PC-3 (cell line): Measurements from ENCODE around the gene PSMD14. TPM values are rescaled to one million over a fixed set of nuclear protein-coding genes. Genes with fewer than 3 reads are reported as not detected.

ENCODE experiments used
- ATAC-seq: fragments of 200-7000 bp; cut with Tn5 transposase; 2 replicates; pipeline ENCODE4 v1.9.1; 2020; ENCODE audit warnings: mild to moderate bottlenecking, moderate library complexity
- BruUV-seq: library from RNA; stranded (reverse); fragments of 400-500 nt; replicated peaks from 2 replicates; lab custom pipeline; 2021; lab: Mats Ljungman, UMichigan
- CTCF ChIA-PET: fragments of 300-600 bp; sonication (Branson Sonifier 250); formaldehyde crosslinking; loops from one replicate; lab custom pipeline; 2022; ENCODE audit warnings: antibody characterized with exemption; lab: Charles Lee
- POLR2A ChIA-PET: fragments of 300-600 bp; sonication (Branson Sonifier 250); formaldehyde crosslinking; loops from one replicate; lab custom pipeline; 2022; ENCODE audit warnings: antibody characterized with exemption; ENCODE audit not compliant: unreplicated experiment; lab: Charles Lee
- DNase-seq: peaks from one replicate; pipeline ENCODE4 v3.0.0-alpha.2; 2015
- H2AFZ ChIP-seq: fragments of 300-600 bp; sonication (generic); 2 replicates; pipeline ENCODE4 v1.6.0; 2016; ENCODE audit warnings: antibody characterized with exemption, low read length
- H3F3A ChIP-seq: fragments of 300-600 bp; sonication (generic); one replicate; pipeline ENCODE4 v1.6.0; 2017; ENCODE audit warnings: antibody characterized with exemption, low read length, control low read depth, mild to moderate bottlenecking; ENCODE audit not compliant: unreplicated experiment
- H3K27ac ChIP-seq: fragments of 300-600 bp; sonication (generic); 2 replicates; pipeline ENCODE4 v1.5.1; 2016; ENCODE audit warnings: mild to moderate bottlenecking, low read length
- H3K27me3 ChIP-seq: fragments of 300-600 bp; sonication (generic); 2 replicates; pipeline ENCODE4 v1.6.1; 2016; ENCODE audit warnings: low read length, mixed read lengths
- H3K36me3 ChIP-seq: fragments of 300-600 bp; sonication (generic); 2 replicates; pipeline ENCODE4 v1.6.1; 2016; ENCODE audit warnings: low read depth, mixed run types, low read length, mixed read lengths
- H3K4me1 ChIP-seq: fragments of 300-600 bp; sonication (generic); 2 replicates; pipeline ENCODE4 v1.5.1; 2016; ENCODE audit warnings: low read length; ENCODE audit not compliant: insufficient read depth
- H3K4me2 ChIP-seq: fragments of 300-600 bp; sonication (generic); 2 replicates; pipeline ENCODE4 v1.6.0; 2016; ENCODE audit warnings: low read length
- H3K4me3 ChIP-seq: fragments of 300-600 bp; sonication (generic); 2 replicates; pipeline ENCODE4 v1.5.1; 2016; ENCODE audit warnings: mild to moderate bottlenecking, low read length, mixed read lengths
- H3K79me2 ChIP-seq: fragments of 300-600 bp; sonication (generic); 2 replicates; pipeline ENCODE4 v1.6.1; 2017; ENCODE audit warnings: low read length, mixed read lengths
- H3K9ac ChIP-seq: fragments of 300-600 bp; sonication (generic); 2 replicates; pipeline ENCODE4 v1.6.0; 2016; ENCODE audit warnings: mild to moderate bottlenecking, low read length
- H3K9me2 ChIP-seq: fragments of 300-600 bp; sonication (generic); replicated peaks from 2 replicates; pipeline ENCODE4 v1.6.1; 2016; ENCODE audit warnings: mixed run types, low read length, mixed read lengths
- H3K9me3 ChIP-seq: fragments of 300-600 bp; sonication (generic); 2 replicates; pipeline ENCODE4 v1.6.1; 2016; ENCODE audit warnings: low read length, mixed read lengths
- H4K20me1 ChIP-seq: fragments of 300-600 bp; sonication (generic); 2 replicates; pipeline ENCODE4 v1.6.1; 2016; ENCODE audit warnings: low read length, mixed read lengths
- CTCF ChIP-seq: fragments of 300-600 bp; sonication (generic); conservative IDR thresholded peaks from 2 replicates; pipeline ENCODE4 v1.5.1; 2017; ENCODE audit warnings: antibody characterized with exemption, low read depth, mild to moderate bottlenecking, low read length
- EZH2 ChIP-seq: fragments of 300-600 bp; sonication (generic); IDR thresholded peaks from one replicate; pipeline ENCODE4 v1.6.1; 2017; ENCODE audit warnings: antibody characterized with exemption, mild to moderate bottlenecking, low read length; ENCODE audit not compliant: unreplicated experiment
- EZH2phosphoT487 ChIP-seq: fragments of 300-600 bp; sonication (generic); IDR thresholded peaks from 2 replicates; pipeline ENCODE4 v1.6.1; 2018; ENCODE audit warnings: mild to moderate bottlenecking, antibody characterized with exemption, low read length, borderline replicate concordance
- intact Hi-C: fragments of 100-400 bp; cut with micrococcal nuclease; formaldehyde crosslinking; loops from 2 replicates; pipeline ENCODE4 v1.9.0; 2023
- total RNA-seq: library from RNA; depleted of rRNA; stranded (reverse); fragments of >200 nt; gene quantifications from 2 replicates; pipeline ENCODE4 v1.2.3, GENCODE V29; 2014

Gene PSMD14
- total RNA-seq, 1 experiment from 2014 or later, result 151 TPM

- H3K79me2 ChIP-seq, result peaks cover 15% of the 10 kb centered on the region
- BruUV-seq, result no TSS peak
Observed at GRCh38 chr2:161303535-161304050, 4.6 kb upstream of the PSMD14 start.

DNA sequence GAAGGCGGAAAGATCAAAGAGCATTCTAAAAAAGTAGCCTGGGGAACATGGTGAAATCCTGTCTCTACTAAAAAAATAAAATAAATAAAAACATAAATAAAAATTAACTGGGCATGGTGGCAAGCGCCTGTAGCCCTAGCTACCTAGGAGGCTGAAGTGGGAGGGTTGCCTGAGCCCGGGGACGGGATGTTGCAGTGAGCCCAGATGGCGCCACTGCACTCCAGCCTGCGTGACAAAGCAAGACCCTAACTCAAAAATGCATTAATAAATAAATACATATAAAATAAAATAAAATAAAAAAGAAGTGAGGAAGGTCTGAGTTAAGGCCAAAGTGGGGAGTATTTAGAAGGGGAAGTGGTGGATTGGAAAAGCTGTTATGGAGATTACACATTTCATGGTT is 1.3 kb upstream of the PSMD14 start:
- no peaks in the 10 kb centered on the region for H3F3A ChIP-seq
- CTCF ChIA-PET, result no interaction called here
- H3K27me3 ChIP-seq, result no peaks in the 10 kb centered on the region
- no peak overlapping the region for H3K27ac ChIP-seq
- POLR2A ChIA-PET, result no interaction called here
- BruUV-seq, result no TSS peak
- H3K4me2 ChIP-seq, result peak overlapping the region; percentile 91
- peaks cover 48% of the 10 kb centered on the region for H3K79me2 ChIP-seq
- intact Hi-C loops, result no loop called here
- TF ChIP-seq EZH2phosphoT487, result no peak
- peak overlapping the region; percentile 91; the same call in 1 of the 2 replicates for H3K9ac ChIP-seq
- peaks cover 30% of the 10 kb centered on the region for H4K20me1 ChIP-seq
- H2AFZ ChIP-seq, result no peak overlapping the region
- 0 out of 2 replicates have a peak, but pooled peaks cover 4% of the 10 kb centered on the region for H3K36me3 ChIP-seq
- no peaks in the 10 kb centered on the region for H3K9me2 ChIP-seq
- ATAC-seq (no peak), DNase-seq (no peak)
- no peaks in the 10 kb centered on the region for H3K9me3 ChIP-seq
- peak overlapping the region; percentile 84 for H3K4me3 ChIP-seq
- H3K4me1 ChIP-seq, result peaks cover 10% of the 10 kb centered on the region

More at GRCh38 chr2:161303535-161304050, 4.6 kb upstream of the PSMD14 start:
- Histone ChIP-seq H3K9me3 (no peaks in the 10 kb centered on the region), H2AFZ (no peak overlapping the region), H3K4me2 (no peak overlapping the region), H3K4me1 (peaks cover 5% of the 10 kb centered on the region; the same call in 1 of the 2 replicates), H3K27me3 (no peaks in the 10 kb centered on the region), H3F3A (no peaks in the 10 kb centered on the region), H3K36me3 (no peaks in the 10 kb centered on the region), H3K27ac (no peak overlapping the region), H3K9ac (no peak overlapping the region), H3K4me3 (no peak overlapping the region), H3K9me2 (no peaks in the 10 kb centered on the region), H4K20me1 (no peaks in the 10 kb centered on the region)
- DNase-seq (no peak), ATAC-seq (no peak)
- CTCF ChIA-PET, result no interaction called here
- intact Hi-C loops, result no loop called here
- POLR2A ChIA-PET, result no interaction called here
- no peak for TF ChIP-seq CTCF
- TF ChIP-seq EZH2, result no peak
- no peak for TF ChIP-seq EZH2phosphoT487

- peaks cover 37% of the 10 kb centered on the region for H4K20me1 ChIP-seq
- ATAC-seq, result no peak
Observed at GRCh38 chr2:161307676-161308075, 549 bp upstream of the PSMD14 start.

More at GRCh38 chr2:161307676-161308075, 549 bp upstream of the PSMD14 start:
- Histone ChIP-seq H3K27me3 (no peaks in the 10 kb centered on the region), H3K36me3 (0 out of 2 replicates have a peak, but pooled peaks cover 4% of the 10 kb centered on the region), H3K4me2 (peak overlapping the region; percentile 91), H3K9me2 (no peaks in the 10 kb centered on the region), H3K27ac (peak overlapping the region; percentile 83), H3K9ac (peak overlapping the region; percentile 91), H3F3A (no peaks in the 10 kb centered on the region), H3K9me3 (no peaks in the 10 kb centered on the region), H3K4me3 (peak overlapping the region; percentile 84), H3K79me2 (peaks cover 56% of the 10 kb centered on the region), H2AFZ (peak overlapping the region; percentile 93), H3K4me1 (peaks cover 11% of the 10 kb centered on the region)
- BruUV-seq, result TSS peak; percentile 85
- POLR2A ChIA-PET, result interaction anchor here (0.6 to 0.7 kb wide), 4 partner anchors 12 to 128 kb away, joined by 3 to 4 read pairs (median 4); no protein-coding TSS in a partner anchor
- DNase-seq, result peak; percentile 19
- intact Hi-C loops, result loop anchor here (2.0 kb wide), 1 partner anchor 107 kb away; no protein-coding TSS in a partner anchor
- CTCF ChIA-PET, result no interaction called here
- TF ChIP-seq EZH2phosphoT487 (no peak), EZH2 (no peak), CTCF (no peak)
